HG03135 (cell line): ENCODE measurements around the gene MRPL44.

Experiments used
- ATAC-seq: cut with Tn5 transposase; IDR thresholded peaks from one replicate; pipeline ENCODE4 v1.9.1; 2021; ENCODE audit warnings: mild to moderate bottlenecking, moderate library complexity; ENCODE audit not compliant: unreplicated experiment

Gene MRPL44

GRCh38 chr2:223935459-223936125 is 21.7 kb upstream of the MRPL44 start:
- ATAC-seq, result no peak

DNA sequence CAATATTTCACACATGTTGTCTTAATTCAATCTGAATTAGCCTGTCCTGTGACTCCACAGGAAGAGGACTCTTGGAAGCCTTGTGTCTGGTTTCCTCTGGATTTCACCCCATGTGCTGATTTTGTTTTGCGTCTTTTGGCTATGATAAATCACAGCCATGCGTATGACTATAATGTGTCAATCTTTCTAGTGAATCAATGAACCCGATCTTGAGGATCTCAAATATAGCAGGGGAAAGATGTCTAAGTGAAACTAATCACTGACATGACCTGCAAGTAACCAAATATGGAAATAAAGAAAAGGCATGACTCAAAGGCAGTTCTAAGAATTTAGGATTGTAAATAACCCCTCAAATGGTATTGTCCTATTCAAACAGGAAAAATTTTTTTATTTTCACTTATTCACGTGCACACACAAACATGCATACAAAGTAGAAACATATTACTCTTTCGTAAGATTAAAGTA is 20.4 kb upstream of the MRPL44 start:
- ATAC-seq, result no peak

- no peak for ATAC-seq
Measured at GRCh38 chr2:223937535-223937934, 19.7 kb upstream of the MRPL44 start.

DNA sequence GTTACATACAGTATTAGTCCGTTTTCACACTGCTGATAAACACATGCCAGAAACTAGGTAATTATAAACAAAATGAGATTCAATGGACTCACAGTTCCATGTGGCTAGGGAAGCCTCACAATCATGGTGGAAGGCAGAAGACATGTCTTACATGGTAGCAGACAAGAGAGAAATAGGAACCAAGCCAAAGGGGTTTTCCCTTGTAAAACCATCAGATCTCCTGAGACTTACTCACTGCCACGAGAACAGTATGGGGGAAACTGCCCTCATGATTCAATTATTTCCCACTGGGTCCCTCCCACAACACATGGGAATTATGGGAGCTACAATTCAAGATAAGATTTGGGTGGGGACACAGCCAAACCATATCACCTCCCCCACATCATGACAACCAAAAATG is 17.8 kb upstream of the MRPL44 start:
- ATAC-seq, result peak; percentile 35

DNA sequence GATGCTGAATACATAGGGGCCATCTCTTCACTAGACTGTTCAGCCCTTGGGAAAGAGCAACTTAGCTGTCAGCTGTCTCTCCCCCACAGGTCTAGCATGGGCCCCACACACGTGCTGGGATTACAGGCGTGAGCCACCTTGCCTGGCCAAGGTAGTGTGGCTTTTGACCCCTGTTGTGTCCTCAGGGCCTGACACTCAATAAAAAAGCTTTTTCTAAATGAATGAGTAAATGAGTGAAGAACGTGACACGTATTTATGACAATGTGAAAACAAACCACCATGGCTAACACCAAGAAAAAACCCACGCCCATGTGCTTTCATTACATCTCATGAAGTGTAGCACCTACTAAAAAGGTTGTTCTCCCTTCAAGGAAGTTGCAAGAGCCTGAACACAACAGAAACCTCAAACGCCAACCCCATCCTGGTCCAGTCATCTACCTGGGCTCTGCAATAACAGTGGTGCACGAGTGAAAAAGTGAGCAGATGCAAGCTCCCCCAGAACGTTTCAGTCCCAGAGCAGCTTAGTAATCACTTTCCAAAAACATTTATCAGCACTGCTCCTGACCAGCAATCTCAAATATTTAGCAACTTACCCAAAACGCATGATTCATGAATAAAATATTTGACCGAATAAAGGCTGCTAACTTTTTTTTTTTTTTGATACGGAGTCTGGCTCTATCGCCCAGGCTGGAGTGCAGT is 15.5 kb upstream of the MRPL44 start:
- peak; percentile 41 for ATAC-seq

DNA sequence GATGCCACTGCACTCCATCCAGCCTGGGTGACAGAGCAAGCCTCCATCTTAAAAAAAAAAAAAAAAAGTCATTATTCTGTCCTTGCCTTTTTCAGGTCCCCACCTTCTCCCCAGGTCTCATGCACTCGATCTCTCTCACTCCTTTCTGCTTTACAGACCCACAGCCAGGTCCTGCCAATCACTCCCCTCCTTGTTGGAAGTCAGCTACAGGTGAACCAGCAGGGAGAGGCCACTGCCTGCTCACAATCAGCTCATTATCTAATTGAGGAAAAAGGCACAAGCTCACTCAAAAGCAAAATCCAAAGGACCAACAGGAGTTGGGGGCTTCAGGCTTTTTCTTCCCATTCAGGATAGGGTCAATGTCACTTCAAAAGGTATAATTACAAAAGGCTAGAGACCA is 14.1 kb upstream of the MRPL44 start:
- ATAC-seq, result no peak

GRCh38 chr2:223943561-223944008 is 13.7 kb upstream of the MRPL44 start:
- ATAC-seq, result no peak

GRCh38 chr2:223944166-223944702 is 13.0 kb upstream of the MRPL44 start:
- no peak for ATAC-seq

- ATAC-seq, result peak; percentile 86
Measured at GRCh38 chr2:223944703-223945531, 12.3 kb upstream of the MRPL44 start, which contains the start of gene WDFY1. WDFY1 (minus strand) TSS chr2:223945335; CDS start chr2:223945284, 51 bp downstream.

DNA sequence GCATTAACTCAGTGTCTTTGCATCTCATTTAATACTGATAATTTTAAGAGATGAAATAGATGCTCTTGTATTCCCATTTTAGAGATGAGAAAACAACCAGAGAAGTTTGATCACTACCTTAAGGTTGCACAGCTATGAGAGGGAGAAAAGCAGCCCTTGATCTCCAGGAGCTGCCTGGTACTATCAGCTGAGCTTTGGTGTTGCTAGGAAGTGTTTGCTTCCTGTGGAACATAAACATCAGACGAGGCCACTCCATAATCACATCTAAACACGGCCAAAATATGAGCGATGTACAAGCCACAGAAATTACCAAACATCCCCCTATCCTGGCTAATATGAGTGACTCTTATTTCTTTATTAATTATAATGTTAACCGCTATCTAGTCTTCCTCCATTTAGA is 11.5 kb upstream of the MRPL44 start:
- no peak for ATAC-seq

DNA sequence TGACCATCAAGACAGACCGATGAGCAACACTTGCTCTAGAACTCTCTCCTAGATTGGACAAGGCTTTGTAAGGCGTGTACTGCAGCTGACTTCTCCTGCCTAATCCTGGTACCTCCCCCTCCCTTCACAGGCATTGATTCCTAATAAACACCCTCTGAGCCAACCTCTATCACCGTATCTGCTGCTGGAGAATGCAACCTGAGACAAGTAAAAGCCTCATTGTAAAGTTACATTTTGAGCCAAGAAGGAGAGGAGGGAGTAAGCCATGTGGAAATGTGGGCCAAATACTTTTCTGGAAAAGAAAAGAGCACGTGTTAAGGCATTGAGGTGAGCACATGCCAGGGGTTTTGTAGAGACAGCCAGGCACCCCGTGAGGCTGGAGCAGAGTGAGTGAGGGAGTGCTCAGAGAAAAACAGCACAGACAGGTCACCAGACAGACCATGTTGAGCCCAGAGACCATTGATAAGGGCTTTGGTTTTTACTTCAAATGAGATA is 9.5 kb upstream of the MRPL44 start:
- ATAC-seq, result no peak

DNA sequence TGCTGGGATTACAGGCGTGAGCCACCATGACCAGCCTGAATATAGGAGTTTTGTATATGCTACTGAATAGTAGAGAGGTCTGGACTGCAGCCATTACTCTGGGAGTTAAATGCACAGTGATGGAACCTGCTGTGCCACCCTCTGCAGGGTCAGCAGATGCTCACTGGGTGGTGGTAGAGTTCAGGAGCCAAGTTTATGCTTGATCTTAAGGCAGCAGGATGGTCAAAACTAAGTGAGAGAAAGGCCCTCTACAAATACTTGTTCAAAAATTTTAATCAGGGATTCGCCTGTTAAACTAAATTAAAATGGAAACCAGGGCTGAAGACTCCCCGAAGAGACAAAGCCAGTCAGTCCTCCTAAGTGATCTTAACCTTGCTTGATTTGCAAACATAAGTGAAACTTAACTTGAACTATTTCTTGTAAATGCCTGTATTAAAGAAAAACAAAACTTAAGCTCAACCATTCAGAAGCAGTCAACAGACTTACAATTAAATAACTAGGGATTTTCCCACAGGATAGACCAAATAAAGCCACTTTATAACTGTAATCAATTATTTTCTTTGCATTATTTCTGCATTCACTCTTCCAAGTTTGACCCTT is 7.9 kb upstream of the MRPL44 start:
- ATAC-seq, result no peak

GRCh38 chr2:223950448-223951347 is 6.6 kb upstream of the MRPL44 start:
- ATAC-seq, result no peak

- ATAC-seq, result peak; percentile 55
Measured at GRCh38 chr2:223952280-223952968, 4.8 kb upstream of the MRPL44 start.

DNA sequence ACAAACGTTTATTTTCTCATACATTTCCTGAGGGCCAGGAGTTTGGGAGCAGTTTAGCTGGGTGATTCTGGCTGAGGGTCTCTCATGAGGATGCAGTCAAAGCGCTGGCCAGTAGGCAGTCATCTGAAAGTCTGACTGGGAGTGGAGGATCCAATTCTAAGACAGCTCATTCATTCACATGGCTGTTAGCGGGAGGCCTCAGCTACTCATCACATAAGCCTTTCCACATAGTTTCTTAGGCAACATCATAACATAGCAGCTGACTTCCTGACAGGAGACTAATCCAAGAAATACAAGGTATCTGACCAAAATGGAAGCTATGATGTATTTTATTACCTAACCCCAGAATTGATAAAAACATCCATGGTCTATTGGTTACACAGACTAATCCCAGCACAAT is 2.9 kb upstream of the MRPL44 start:
- no peak for ATAC-seq

DNA sequence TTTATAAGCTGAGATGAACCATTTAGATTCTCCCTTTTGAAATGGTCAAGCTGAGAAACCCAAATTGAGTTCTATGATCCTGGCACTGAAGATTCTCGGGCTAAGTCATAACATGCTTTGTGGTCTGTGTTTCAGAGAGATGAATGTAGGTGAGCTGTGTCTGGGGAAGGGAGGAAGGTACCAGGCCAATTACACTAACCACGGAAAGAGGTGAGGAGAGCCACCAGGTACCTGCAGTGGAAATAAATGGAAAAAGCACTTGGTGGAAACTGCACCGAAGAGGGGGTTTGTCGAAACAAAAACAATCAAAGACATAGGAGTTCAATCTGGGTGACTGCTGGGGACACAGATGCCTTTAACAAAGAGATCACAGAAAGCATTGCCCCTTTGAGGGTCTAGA is 963 bp upstream of the MRPL44 start:
- ATAC-seq, result no peak

DNA sequence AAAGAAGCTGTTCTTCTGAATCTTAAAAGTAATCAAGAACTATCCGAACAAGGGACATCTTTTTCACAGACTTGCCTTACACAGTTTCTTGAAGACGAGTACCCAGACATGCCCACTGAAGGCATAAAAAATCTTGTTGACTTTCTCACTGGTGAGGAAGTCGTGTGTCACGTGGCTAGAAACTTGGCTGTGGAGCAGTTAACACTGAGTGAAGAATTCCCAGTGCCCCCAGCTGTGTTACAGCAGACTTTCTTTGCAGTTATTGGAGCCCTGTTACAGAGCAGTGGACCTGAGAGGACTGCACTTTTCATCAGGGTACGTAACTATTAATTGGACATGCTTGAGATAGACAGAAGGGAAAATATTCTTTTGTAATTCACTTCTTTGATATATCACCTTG is 2.4 kb downstream of the MRPL44 start:
- ATAC-seq, result no peak

- no peak for ATAC-seq
Measured at GRCh38 chr2:223967981-223968380, 10.7 kb downstream of the MRPL44 start.

DNA sequence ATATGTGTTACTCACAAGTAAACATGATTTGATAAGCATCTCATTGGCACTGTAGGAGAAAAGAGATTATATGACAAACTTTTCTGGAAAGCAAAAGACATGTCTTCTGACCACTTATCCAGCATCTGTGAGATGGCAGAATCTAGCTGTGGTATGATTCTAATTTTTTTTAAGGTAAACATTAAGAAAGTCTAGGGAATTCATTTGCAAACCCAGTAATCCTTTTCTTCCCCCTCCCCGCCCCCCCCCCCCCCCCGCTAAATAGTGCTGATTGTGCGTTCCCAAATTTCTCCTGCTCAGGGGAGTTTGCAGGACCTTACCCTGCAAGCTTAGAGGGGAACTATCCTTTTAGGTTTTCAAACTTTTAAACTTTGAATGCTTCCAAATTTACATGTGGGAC is 12.1 kb downstream of the MRPL44 start:
- ATAC-seq, result no peak
